Activated T-helper 1 cell treated with anti-CD3 and anti-CD28 coated beads, Interleukin-2, amount 50 U/mL, for 16 hours (primary cell): ENCODE data around the gene SH3BGRL2.

Experiments
- DNase-seq, 2 donors: peaks; one replicate each; pipeline ENCODE4 v3.0.0-alpha.2; 2020; ENCODE audit warnings: low read depth in 1 of 2, low spot score in 1 of 2

The SH3BGRL2 gene

DNA sequence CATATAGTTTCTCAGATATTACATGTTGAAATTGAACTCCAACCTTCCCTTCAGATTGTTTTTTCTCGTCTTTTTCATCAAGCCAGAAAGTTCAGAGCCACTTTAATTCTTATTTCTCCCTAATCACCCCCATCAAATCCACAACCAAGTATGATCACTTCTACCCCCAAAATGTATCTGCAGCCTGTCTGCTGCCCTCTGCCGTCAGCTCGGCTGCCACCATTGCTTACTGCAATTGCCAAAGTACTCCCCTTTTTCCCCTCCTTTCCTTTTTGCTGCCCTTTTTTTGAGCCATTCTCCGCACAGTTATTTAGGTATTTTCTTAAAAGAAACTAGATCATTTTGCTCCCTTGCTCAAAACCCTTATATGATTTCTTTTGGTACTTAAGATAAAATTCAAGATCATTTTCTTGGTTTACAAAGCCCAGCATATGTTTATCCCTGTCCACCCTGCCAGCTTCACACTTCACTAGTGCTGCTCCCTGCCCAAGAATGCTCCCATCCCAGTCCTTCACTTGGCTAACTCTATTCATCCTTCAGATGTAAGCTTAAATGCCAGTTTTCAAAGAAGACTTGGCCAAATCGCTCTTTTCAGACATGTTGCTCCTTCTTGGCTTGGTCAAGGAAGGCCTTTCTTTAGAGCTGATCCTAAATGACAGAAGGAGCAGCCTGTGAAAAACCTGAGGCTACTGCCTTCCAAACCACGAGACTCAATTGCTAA, 63.7 kb downstream of the SH3BGRL2 start:
- DNase-seq, result no peak

- DNase-seq, result no peak
Observed at GRCh38 chr6:79697430-79697829, 66.3 kb downstream of the SH3BGRL2 start.

GRCh38 chr6:79699606-79700005, 68.5 kb downstream of the SH3BGRL2 start:
- DNase-seq, result no peak

GRCh38 chr6:79702691-79703090, 71.6 kb downstream of the SH3BGRL2 start:
- DNase-seq, result no peak

DNA sequence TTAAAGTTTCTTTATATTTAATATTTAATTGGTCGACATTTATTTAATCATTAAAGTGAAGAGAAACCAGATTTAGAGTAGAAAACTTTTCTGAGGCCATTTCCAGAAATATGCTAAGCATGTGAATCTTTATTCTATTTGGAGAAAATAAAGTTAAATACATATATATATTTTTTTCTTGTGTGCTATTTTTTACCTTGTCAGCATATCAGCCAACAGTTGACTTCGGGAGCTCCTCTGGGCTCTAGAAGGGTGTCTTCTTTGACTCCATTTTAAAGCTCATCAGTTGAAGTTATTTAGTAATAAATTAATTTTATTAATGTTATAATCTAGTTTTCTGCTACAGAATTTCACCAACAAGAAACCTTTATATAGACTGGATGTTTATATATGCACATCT, 73.1 kb downstream of the SH3BGRL2 start:
- DNase-seq, result no peak

DNA sequence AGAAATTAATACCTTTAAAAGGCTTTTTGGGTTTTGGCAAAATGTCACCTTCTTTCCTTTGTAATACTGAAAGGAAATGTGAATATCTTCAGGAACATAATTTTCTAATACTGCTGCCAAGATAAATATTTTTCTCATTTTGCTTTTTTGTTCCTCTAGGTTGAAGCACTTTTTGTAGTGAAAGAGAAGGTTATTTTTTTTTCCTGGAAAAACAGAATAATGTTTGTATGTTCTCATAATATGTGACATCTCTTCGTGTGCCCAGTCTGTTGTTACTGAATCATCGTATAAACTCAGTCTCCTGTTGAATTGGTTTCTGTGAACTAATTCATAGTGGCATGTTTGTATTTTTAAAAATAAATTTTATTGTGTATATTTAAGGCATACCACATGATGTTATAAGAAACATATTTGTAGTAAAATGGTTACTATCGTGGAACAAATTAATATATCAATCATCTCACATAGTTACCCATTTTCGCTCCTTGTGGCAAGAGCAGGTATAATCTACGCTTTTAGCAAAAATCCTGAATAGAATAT, 74.4 kb downstream of the SH3BGRL2 start:
- DNase-seq, result no peak

DNA sequence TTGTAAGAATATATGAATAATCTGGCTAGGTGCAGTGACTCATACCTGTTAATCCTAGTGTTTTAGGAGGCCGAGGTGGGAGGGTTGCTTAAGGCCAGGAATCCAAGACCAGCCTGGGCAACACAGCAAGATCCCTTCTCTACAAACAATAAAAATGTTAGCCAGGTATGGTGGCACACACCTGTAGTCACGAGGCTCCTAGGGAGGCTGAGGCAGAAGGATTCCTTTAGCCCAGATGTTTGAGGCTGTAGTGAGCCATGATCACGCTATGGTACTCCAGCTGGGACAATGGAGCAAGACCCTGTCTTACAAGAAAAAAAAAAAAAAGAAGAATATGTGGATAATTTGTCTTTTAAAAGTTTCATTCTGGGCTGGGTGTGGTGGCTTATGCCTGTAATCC, 75.4 kb downstream of the SH3BGRL2 start:
- DNase-seq, result no peak

- DNase-seq, result no peak
Observed at GRCh38 chr6:79707621-79708020, 76.5 kb downstream of the SH3BGRL2 start.

DNA sequence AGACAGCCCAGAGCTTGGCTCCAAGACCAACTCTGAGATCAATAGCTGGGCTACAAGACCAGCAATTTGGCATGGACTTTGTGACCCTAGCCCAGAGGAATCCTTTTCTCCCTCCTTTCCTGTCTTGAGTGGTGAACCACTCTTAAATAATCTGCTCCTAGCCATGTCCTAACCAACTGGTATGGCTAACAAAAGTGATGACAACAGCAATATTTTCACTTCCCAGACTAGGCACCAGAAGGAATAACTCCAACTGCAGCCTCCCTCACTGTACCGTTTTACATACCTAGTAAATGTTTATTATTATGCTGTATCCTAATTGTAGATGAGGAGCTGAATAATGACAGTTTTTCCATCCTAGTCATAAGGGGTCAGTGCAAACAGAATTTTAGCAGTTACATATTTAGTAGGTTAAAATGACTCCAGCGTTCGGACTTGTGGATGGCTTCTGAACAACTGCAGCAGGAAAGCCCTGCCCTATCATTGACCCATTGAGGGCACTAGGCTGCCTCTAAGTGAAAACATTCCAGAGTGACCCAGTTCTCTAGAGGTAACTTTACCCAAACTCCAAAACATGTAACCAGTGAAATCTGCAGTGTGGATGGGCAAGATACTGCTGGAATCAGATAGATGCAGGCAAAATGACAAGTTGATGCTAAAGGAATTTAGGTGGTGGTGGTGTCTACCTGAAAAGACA, 77.1 kb downstream of the SH3BGRL2 start:
- no peak for DNase-seq

GRCh38 chr6:79710127-79710526, 79.0 kb downstream of the SH3BGRL2 start:
- DNase-seq, result no peak

GRCh38 chr6:79711167-79711566, 80.0 kb downstream of the SH3BGRL2 start:
- DNase-seq, result no peak

GRCh38 chr6:79712144-79712543, 81.0 kb downstream of the SH3BGRL2 start:
- DNase-seq, result no peak

GRCh38 chr6:79712616-79713135, 81.5 kb downstream of the SH3BGRL2 start:
- no peak for DNase-seq

DNA sequence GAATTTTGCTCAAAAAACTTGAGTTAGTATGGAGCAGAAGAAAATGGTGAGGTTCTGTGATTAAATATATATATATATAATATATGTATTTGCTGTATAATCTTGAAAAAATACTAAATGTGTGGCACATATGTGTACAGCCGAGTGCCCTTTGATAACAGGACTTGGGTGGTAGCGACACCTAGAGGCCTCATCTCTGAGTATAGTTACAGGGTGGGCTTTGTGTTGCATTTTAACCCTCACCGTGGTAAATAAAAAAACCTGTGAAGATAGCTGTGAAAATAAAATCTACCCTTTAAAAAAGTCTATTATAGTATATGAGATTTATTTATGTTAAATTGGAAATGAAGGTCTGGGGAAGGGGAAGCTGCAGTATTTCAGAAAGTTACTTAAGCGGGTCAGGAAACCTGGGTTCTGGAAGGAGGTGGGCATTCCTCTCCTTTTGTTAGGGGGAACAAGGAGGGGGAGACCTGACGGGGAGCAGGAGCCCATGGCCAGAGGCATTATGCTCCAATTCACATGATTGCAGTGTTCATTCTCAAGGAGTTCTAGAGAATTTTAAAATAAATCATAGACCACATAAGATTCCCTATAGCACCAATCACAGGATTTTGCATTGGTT, 82.7 kb downstream of the SH3BGRL2 start:
- DNase-seq, result no peak

DNA sequence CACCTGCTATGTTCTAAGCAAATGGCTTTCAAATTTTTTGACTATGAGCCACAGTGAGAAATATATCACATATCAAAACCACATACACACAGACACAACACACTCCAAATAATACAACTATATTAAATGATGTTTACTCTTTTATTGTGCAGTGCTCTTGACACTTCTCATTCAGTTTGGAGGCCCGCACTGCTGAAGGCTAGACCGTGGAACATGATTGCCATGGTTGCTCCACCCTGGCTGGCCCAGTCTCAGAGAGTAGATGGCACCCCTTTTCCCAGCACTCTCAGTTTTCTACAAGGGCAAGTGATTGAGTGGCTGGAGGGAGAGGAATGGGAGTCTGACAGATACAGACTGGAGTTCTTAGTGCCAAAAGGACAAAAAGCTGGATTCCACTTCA, 86.9 kb downstream of the SH3BGRL2 start:
- no peak for DNase-seq

DNA sequence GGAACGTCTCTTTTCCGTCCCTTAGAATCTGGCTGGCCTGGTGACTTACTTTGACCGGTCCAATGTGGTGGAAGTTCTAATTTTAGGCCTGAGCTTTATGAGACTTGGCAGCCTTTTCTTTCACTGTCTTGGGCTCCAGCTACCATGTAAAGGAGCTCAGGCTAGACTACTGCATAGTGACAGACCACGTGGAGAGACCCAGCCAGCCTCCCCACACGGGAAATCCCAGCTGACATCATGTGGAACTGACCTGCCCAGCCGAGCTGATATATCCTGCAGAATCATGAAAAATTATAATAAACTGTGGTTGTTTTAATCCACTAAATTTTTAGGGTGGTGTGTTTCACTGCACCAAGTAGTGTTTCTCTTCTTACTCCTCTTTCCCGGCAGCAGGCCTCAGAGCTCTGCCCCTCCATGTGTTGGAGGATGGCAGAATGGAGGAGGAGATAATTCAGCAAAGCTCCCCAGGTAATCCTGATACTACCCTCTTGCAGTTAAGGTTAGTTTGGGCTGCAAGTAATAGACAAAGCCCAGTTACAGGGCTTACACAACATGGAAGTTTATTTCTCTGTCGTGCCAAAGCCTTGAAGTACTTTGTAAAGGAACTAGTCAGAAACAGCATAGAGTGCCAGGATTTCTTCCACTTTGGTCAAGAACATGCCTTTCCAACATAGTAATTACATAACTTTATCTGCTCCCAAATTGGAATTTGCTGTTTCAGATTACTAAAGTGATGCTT, 87.5 kb downstream of the SH3BGRL2 start:
- DNase-seq, result no peak

DNA sequence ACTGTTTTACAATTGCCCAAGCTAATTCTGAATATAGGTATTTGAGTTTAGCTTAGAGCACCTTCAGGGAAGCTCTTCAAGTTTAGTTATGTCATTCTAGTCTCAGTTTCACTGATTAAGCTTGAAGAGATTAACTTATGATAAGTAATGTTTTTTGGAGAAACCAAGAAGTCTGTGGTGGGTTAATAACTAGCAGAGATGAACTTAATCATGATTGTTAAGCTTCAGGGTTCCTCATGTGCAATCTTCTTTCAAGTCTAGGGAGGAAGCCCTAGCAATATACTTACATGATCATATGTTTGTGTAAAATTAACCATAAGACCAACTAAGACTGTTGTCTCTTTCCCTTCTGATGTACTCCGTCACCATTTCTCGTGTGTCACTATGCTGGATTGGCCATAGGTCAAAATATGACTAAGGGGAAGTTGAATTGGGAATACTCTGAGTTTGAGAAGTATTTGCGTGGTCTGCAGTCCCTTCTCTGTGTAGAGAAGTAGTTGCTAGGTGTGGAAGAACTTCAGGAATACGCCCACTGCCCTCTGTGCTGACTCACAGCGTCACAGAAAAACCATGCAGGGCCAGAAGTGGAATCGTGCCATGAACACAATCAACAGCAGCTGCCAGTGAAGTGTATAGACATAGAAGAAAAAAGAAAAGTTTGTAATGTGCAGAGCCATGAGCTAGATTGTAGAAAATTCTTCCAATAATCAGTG, 88.3 kb downstream of the SH3BGRL2 start:
- DNase-seq, result no peak

DNA sequence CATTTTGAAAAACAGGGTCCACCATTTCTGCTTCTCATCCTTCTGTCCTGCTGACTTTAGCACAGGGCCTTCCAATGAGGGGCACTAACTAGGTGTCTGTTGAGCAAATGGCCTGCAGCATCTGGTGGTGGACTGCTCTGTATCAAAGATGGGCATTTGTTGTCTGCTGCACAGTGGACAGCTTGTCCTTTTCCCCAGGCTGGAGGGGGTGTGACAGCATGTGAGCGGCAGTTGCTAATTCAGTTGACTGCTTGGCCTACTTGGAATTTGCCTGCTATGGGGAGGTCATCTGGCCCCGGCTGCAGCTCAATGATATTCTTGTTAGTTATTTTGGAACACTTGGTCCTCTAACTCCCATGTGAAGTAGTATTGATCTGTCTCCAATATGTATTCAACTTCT, 93.7 kb downstream of the SH3BGRL2 start:
- DNase-seq, result no peak

DNA sequence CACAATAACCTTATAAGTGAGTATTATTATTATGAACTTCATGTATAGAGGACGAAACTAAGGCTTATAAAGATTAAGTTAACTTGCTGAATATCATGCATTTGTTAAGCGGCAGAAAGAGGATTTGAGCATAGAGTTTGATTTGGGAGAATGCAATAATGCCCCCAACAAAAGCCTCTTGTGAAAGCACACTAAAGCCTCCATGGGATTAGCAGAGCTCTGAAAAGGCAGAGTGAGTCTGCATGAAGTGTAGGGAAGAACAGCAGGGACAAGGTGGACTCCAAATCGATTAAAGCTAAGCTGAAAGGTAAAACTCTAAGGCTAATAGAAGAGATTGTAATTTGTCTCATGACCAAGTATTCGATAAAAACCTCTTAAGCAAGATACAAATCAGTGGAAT, 100.3 kb downstream of the SH3BGRL2 start:
- no peak for DNase-seq

DNA sequence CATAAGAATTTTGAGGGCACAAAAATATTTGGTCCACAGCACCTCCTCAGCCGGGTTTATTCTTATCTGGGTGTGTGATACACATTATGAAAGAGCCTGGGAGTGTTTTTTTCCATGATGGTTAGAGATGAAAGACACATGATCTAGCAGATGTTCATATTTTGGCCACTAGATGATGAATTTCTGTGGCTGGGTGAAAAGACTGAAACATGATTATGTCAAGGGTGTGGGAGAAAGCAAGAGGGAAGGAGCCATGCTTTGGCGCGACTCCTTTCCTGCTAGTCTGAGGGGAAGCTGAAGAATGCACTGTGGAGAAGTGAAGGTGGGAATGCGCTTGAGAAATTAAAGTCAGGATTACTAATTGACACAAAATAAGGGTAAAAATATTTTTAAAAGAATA, 102.3 kb downstream of the SH3BGRL2 start:
- no peak for DNase-seq

- DNase-seq, result no peak
Observed at GRCh38 chr6:79734374-79734773, 103.2 kb downstream of the SH3BGRL2 start.
